ENCODE results near the gene BACH1.
"Not testable (repeated sequence)": the region's sequence is repeated elsewhere in the genome, so short reads cannot be mapped to it uniquely, and the experiment has no call there.

Gene BACH1

GRCh38 chr21:29271927-29272333, 26.8 kb upstream of the BACH1 start:
- no peak for DNase-seq (ENCODE audit: low read depth)
- TF ChIP-seq CTCF (IDR thresholded peaks at IDR 0.05; ENCODE audit: low read depth, low read length, missing control alignments) = no peak
- no peak overlapping the region for H3K4me3 ChIP-seq (ENCODE audit: low read depth, low read length)

- no peak for TF ChIP-seq CTCF (IDR thresholded peaks at IDR 0.05; ENCODE audit: low read depth, low read length, missing control alignments)
- DNase-seq (ENCODE audit: low read depth) = no peak
Measured at GRCh38 chr21:29277442-29277841, 21.3 kb upstream of the BACH1 start.

GRCh38 chr21:29279558-29279957, 19.2 kb upstream of the BACH1 start:
- H3K4me3 ChIP-seq (ENCODE audit: low read depth, low read length) = no peak overlapping the region

More at GRCh38 chr21:29277442-29277841, 21.3 kb upstream of the BACH1 start:
- no peak overlapping the region for H3K4me3 ChIP-seq (ENCODE audit: low read depth, low read length)

GRCh38 chr21:29281801-29282200, 16.9 kb upstream of the BACH1 start:
- DNase-seq (ENCODE audit: low read depth); H3K4me3 ChIP-seq (ENCODE audit: low read depth, low read length): not testable (repeated sequence)

More at GRCh38 chr21:29279558-29279957, 19.2 kb upstream of the BACH1 start:
- DNase-seq (ENCODE audit: low read depth) = no peak
- TF ChIP-seq CTCF (IDR thresholded peaks at IDR 0.05; ENCODE audit: low read depth, low read length, missing control alignments) = no peak

GRCh38 chr21:29287383-29287782, 11.3 kb upstream of the BACH1 start:
- no peak for TF ChIP-seq CTCF (IDR thresholded peaks at IDR 0.05; ENCODE audit: low read depth, low read length, missing control alignments)
- no peak for DNase-seq (ENCODE audit: low read depth)

GRCh38 chr21:29288239-29288638, 10.5 kb upstream of the BACH1 start:
- DNase-seq (ENCODE audit: low read depth) = no peak
- no peak overlapping the region for H3K4me3 ChIP-seq (ENCODE audit: low read depth, low read length)
- TF ChIP-seq CTCF (IDR thresholded peaks at IDR 0.05; ENCODE audit: low read depth, low read length, missing control alignments) = no peak

More at GRCh38 chr21:29287383-29287782, 11.3 kb upstream of the BACH1 start:
- H3K4me3 ChIP-seq (ENCODE audit: low read depth, low read length) = no peak overlapping the region

- no peak for TF ChIP-seq CTCF (IDR thresholded peaks at IDR 0.05; ENCODE audit: low read depth, low read length, missing control alignments)
- no peak for DNase-seq (ENCODE audit: low read depth)
- no peak overlapping the region for H3K4me3 ChIP-seq (ENCODE audit: low read depth, low read length)
Measured at GRCh38 chr21:29289317-29289716, 9.4 kb upstream of the BACH1 start.
